B cell (primary cell): ENCODE measurements around the gene C1orf35. TPM values are rescaled to one million over a fixed set of nuclear protein-coding genes. Genes with fewer than 3 reads are reported as not detected.

ENCODE experiments used
- ATAC-seq: fragments of 200-7000 bp; cut with Tn5 transposase; one replicate; pipeline ENCODE4 v1.10.0; 2021; ENCODE audit warnings: low read depth, mild to moderate bottlenecking, moderate number of reproducible peaks, moderate library complexity
- CTCF ChIA-PET: fragments of 350-600 bp; sonication (Branson Sonifier 250); formaldehyde crosslinking; loops from one replicate; lab custom pipeline; 2021; ENCODE audit warnings: antibody characterized with exemption, inconsistent platforms; lab: Charles Lee
- POLR2A ChIA-PET: fragments of 350-600 bp; sonication (Branson Sonifier 250); formaldehyde crosslinking; loops from one replicate; lab custom pipeline; 2021; ENCODE audit warnings: antibody characterized with exemption; lab: Charles Lee
- DNase-seq: peaks from one replicate; pipeline ENCODE4 v3.0.0; 2013
- H2AFZ ChIP-seq: 2 replicates; pipeline ENCODE4 v1.6.1; 2012; ENCODE audit warnings: mild to moderate bottlenecking, low read depth, low read length; ENCODE audit not compliant: insufficient read depth, poor library complexity, severe bottlenecking
- H3K27ac ChIP-seq, 2 donors: 1 replicate in 1 of 2; 2 replicates in 1 of 2; pipeline ENCODE4 v1.5.1; 2012 to 2013; ENCODE audit warnings: low read length in 2 of 2, mild to moderate bottlenecking in 2 of 2, moderate library complexity in 1 of 2
- H3K27me3 ChIP-seq, 4 experiments: fragments of 200-600 bp in 1 of 4; sonication (generic) in 1 of 4; replicated peaks in 1 of 4; 1 replicate in 2 of 4; 2 replicates in 2 of 4; pipeline versions ENCODE4 v1.6.1 to v1.7.0; 2013 to 2016; ENCODE audit warnings: low read length in 3 of 4, mild to moderate bottlenecking in 2 of 4, mixed read lengths in 1 of 4, moderate library complexity in 1 of 4; ENCODE audit not compliant: insufficient read depth in 4 of 4, control insufficient read depth in 3 of 4; ENCODE audit errors: control extremely low read depth in 1 of 4
- H3K36me3 ChIP-seq, 2 experiments: replicated peaks in 1 of 2; 1 replicate in 1 of 2; 2 replicates in 1 of 2; pipeline versions ENCODE4 v1.6.1 to v1.7.1; 2013; ENCODE audit warnings: low read length in 1 of 2; ENCODE audit not compliant: insufficient read depth in 2 of 2, control insufficient read depth in 1 of 2; ENCODE audit errors: control extremely low read depth in 1 of 2, extremely low read depth in 1 of 2
- H3K4me1 ChIP-seq, 2 donors: fragments of 200-600 bp in 1 of 2; sonication (generic) in 1 of 2; 1 replicate in 1 of 2; 2 replicates in 1 of 2; pipeline versions ENCODE4 v1.5.1 to v1.6.1; 2013 to 2017; ENCODE audit warnings: low read length in 2 of 2; ENCODE audit not compliant: control insufficient read depth in 2 of 2, insufficient read depth in 2 of 2
- H3K4me2 ChIP-seq: replicated peaks from 2 replicates; pipeline ENCODE3; 2012; ENCODE audit warnings: mild to moderate bottlenecking, low read depth, low read length; ENCODE audit not compliant: poor library complexity, severe bottlenecking
- H3K4me3 ChIP-seq, 5 experiments: fragments of 200-600 bp in 1 of 5; sonication (generic) in 1 of 5; 1 replicate in 3 of 5; 2 replicates in 2 of 5; pipeline versions ENCODE4 v1.5.1 to v1.7.0; 2011 to 2016; ENCODE audit warnings: low read length in 4 of 5, mild to moderate bottlenecking in 4 of 5, low read depth in 2 of 5, control low read depth in 1 of 5, moderate library complexity in 1 of 5; ENCODE audit not compliant: insufficient read depth in 1 of 5; ENCODE audit errors: control extremely low read depth in 1 of 5, extremely low read depth in 1 of 5
- H3K79me2 ChIP-seq: fragments of 200-600 bp; sonication (generic); one replicate; pipeline ENCODE4 v1.6.0; 2016; ENCODE audit warnings: low read length; ENCODE audit not compliant: control insufficient read depth, insufficient read depth
- H3K9ac ChIP-seq: fragments of 200-600 bp; sonication (generic); 2 replicates; pipeline ENCODE4 v1.6.1; 2017; ENCODE audit warnings: mild to moderate bottlenecking, low read length, moderate library complexity
- H3K9me3 ChIP-seq, 3 donors: one replicate each; pipeline versions ENCODE4 v1.6.1 to v1.7.1; 2013; ENCODE audit warnings: low read length in 2 of 3; ENCODE audit not compliant: control insufficient read depth in 2 of 3, insufficient read depth in 1 of 3; ENCODE audit errors: control extremely low read depth in 1 of 3
- H4K20me1 ChIP-seq: 2 replicates; pipeline ENCODE4 v1.6.0; 2012; ENCODE audit warnings: mild to moderate bottlenecking, low read length; ENCODE audit not compliant: insufficient read depth, control insufficient read depth, poor library complexity, severe bottlenecking
- H3K27ac Mint-ChIP-seq: one replicate; pipeline ENCODE4 v1.8.0; 2021; ENCODE audit warnings: mixed read lengths
- H3K27me3 Mint-ChIP-seq: one replicate; pipeline ENCODE4 v1.8.0; 2021; ENCODE audit warnings: mixed read lengths
- H3K4me1 Mint-ChIP-seq: one replicate; pipeline ENCODE4 v1.8.0; 2021; ENCODE audit warnings: mixed read lengths
- H3K4me3 Mint-ChIP-seq: one replicate; pipeline ENCODE4 v1.8.0; 2021; ENCODE audit warnings: mixed read lengths
- H3K9me3 Mint-ChIP-seq: one replicate; pipeline ENCODE4 v1.8.0; 2022; ENCODE audit warnings: mixed read lengths; ENCODE audit not compliant: insufficient read depth
- CTCF ChIP-seq: fragments of 200-600 bp; IDR thresholded peaks from one replicate; pipeline ENCODE4 v1.8.0; 2022; ENCODE audit warnings: antibody characterized with exemption, mild to moderate bottlenecking
- EZH2 ChIP-seq: IDR thresholded peaks from 2 replicates; pipeline ENCODE4 v1.6.1; 2012; ENCODE audit warnings: borderline replicate concordance, low read depth, mild to moderate bottlenecking, moderate library complexity, low read length; ENCODE audit not compliant: insufficient read depth, poor library complexity, severe bottlenecking
- WGBS: methylation state at CpG from one replicate; pipeline ENCODE4 v1.1.5; 2013; ENCODE audit warnings: missing lambda C conversion rate; ENCODE audit not compliant: insufficient coverage; 5-methylcytosine and 5-hydroxymethylcytosine counted together
- intact Hi-C: fragments of 100-400 bp; cut with micrococcal nuclease; formaldehyde crosslinking; loops from one replicate; pipeline ENCODE4 v1.10.0; 2022
- polyA plus RNA-seq: library from polyadenylated mRNA; depleted of rRNA; stranded (reverse); fragments of >200 nt; gene quantifications from 2 replicates; pipeline ENCODE4 v1.2.3, GENCODE V29; 2012
- total RNA-seq, 2 donors: library from RNA; stranded (reverse); fragments of 120-200 nt in 1 of 2; gene quantifications; 1 replicate in 1 of 2; 2 replicates in 1 of 2; pipeline versions ENCODE4 v1.2.3 to v1.2.4, GENCODE V29; 2013 to 2022

The C1orf35 gene
- total and polyA plus RNA-seq, 2 donors (not counting 1 experiment from before 2014, with no cell fraction given): 24.1 to 41.0 TPM

DNA sequence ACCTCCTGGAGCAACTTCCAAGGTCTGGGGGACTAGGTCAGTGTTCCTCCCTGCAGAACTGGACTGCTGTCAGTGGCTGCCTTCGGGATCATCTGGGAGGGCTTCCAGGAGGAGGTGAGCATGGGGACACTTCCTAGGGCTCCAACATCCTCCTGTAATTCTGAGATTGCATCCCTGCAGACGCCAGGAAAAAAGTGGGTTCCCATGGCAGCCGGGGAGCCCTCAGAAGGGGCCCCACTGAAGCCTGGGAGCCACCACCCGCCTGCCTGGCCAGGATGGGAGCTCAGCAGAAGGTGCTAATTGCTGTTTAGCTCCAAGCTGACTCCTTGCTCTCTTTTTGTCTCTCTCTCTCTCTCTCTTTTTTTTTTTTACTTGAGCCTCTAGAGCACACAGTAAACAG is 36.7 kb downstream of the C1orf35 start:
- peaks cover 0 to 81% (median 30%) of the 10 kb centered on the region in 4 experiments for H3K27me3 ChIP-seq
- no peak overlapping the region for H3K9ac ChIP-seq
- no peak overlapping the region for H3K4me2 ChIP-seq
- TF ChIP-seq CTCF (no peak), EZH2 (no peak)
- no peaks in the 10 kb centered on the region for H3K79me2 ChIP-seq
- POLR2A ChIA-PET: no interaction called here
- Mint-ChIP-seq H3K27ac (no peak overlapping the region), H3K4me1 (no peaks in the 10 kb centered on the region), H3K9me3 (no peaks in the 10 kb centered on the region), H3K4me3 (no peak overlapping the region), H3K27me3 (peaks cover 9% of the 10 kb centered on the region)
- no peak overlapping the region for H3K4me3 ChIP-seq
- H3K9me3 ChIP-seq: peaks cover 0 to 19% (median 0%) of the 10 kb centered on the region in 3 donors
- intact Hi-C loops: no loop called here
- ATAC-seq (no peak), DNase-seq (no peak)
- no peaks in the 10 kb centered on the region for H3K36me3 ChIP-seq
- H3K27ac ChIP-seq: no peak overlapping the region
- 41% methylated on average over 4 of the region's 4 CpGs for WGBS
- H2AFZ ChIP-seq: no peak overlapping the region
- CTCF ChIA-PET: no interaction called here
- H4K20me1 ChIP-seq: no peaks in the 10 kb centered on the region
- H3K4me1 ChIP-seq: peaks cover 0 to 6% of the 10 kb centered on the region in 2 donors

DNA sequence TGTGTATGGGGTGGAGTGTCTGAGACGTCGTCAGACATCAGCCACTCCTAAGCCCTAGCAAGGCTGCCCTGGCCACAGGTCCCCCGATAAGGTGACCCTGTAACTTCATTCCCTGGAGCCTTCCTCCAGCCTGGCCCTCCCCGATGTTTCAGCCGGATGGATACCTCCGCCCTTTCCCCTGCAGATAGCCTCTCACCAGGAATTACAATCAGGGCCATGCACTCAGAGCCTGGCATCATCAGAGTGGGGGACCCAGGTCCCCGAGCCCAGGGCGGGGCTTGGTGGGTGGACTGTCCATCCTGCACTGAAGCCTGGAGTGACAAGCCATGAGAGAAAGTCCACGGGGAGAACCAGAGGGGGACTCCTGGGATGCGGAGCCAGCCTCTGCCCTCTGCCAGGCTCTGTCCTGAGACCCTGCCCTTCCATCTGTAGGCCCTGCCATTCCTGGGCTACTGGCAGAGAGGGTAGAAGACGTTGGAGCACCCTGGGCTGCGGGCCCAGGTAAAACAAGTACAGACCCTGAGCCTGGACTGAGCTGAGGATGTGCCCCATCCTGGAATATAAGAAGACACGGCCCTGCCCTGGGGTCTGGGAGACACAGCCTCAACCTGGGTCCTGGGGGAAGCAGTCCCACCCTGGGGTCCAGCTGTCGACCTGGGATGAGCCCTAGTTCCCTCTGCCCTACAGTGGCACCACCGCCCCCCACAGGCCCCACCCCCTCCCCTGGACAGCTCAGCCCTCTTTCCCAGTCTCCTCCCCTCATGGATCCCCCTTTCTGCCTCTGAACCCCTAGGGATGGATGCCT is 37.4 kb downstream of the C1orf35 start:
- H2AFZ ChIP-seq: no peak overlapping the region
- ATAC-seq (no peak), DNase-seq (no peak)
- no peaks in the 10 kb centered on the region for H3K36me3 ChIP-seq
- CTCF ChIA-PET: no interaction called here
- H3K4me2 ChIP-seq: no peak overlapping the region
- Mint-ChIP-seq H3K9me3 (no peaks in the 10 kb centered on the region), H3K4me3 (no peak overlapping the region), H3K4me1 (peaks cover 5% of the 10 kb centered on the region), H3K27ac (no peak overlapping the region), H3K27me3 (peaks cover 15% of the 10 kb centered on the region)
- H3K4me3 ChIP-seq: no peak overlapping the region
- peaks cover 0 to 23% (median 0%) of the 10 kb centered on the region in 3 donors for H3K9me3 ChIP-seq
- H3K9ac ChIP-seq: no peak overlapping the region
- POLR2A ChIA-PET: no interaction called here
- no peaks in the 10 kb centered on the region for H4K20me1 ChIP-seq
- 82% methylated on average over 15 of the region's 15 CpGs for WGBS
- intact Hi-C loops: no loop called here
- peaks cover 3 to 13% of the 10 kb centered on the region in 2 donors for H3K4me1 ChIP-seq
- TF ChIP-seq EZH2 (no peak), CTCF (no peak)
- H3K79me2 ChIP-seq: no peaks in the 10 kb centered on the region
- H3K27ac ChIP-seq: no peak overlapping the region
- H3K27me3 ChIP-seq: peaks cover 0 to 87% (median 37%) of the 10 kb centered on the region in 4 experiments
